HepG2 (cell line): Measurements from ENCODE around the gene HNF1B. TPM values are rescaled to one million over a fixed set of nuclear protein-coding genes. Genes with fewer than 3 reads are reported as not detected.
A peak's percentile ranks its signal among the peaks of the same experiment; 100 is the strongest.

Experiments used
- ATAC-seq: fragments of 200-7000 bp; cut with Tn5 transposase; 3 replicates; pipeline ENCODE4 v1.9.1; 2020; ENCODE audit warnings: mild to moderate bottlenecking, moderate library complexity
- BruUV-seq: library from RNA; stranded (reverse); fragments of 400-500 nt; replicated peaks from 2 replicates; lab custom pipeline; 2021; lab: Mats Ljungman, UMichigan
- CTCF ChIA-PET: fragments of 300-600 bp; formaldehyde crosslinking; extraction: SDS; loops from one replicate; lab custom pipeline; 2021; ENCODE audit warnings: low total read pairs, inconsistent platforms, low intra/inter-chr PET ratio; lab: Yijun Ruan, JAX
- POLR2A ChIA-PET: fragments of 350-600 bp; sonication (Branson Sonifier 250); formaldehyde crosslinking; loops from one replicate; lab custom pipeline; 2020; ENCODE audit warnings: antibody characterized with exemption, inconsistent platforms; lab: Yijun Ruan, JAX
- DNase-seq: peaks from one replicate; pipeline ENCODE4 v3.0.0-alpha.2; 2015; ENCODE audit warnings: low spot score
- FAIRE-seq: peaks from 3 replicates; lab custom pipeline; 2011; peaks lifted over from hg19 to GRCh38; lab: Jason Lieb, UNC
- H2AFZ ChIP-seq: one replicate; pipeline ENCODE4 v1.6.1; 2011; ENCODE audit warnings: low read length, inconsistent platforms
- H3K27ac ChIP-seq: fragments of 300-600 bp; 3 replicates; pipeline ENCODE4 v1.8.0; 2011; ENCODE audit warnings: mixed run types, mild to moderate bottlenecking, mixed read lengths, low read length, inconsistent platforms; ENCODE audit not compliant: insufficient read depth; ENCODE audit errors: extremely low read length
- H3K27me3 ChIP-seq, 2 experiments: fragments of 200-600 bp in 1 of 2; 2 replicates in 1 of 2; 3 replicates in 1 of 2; pipeline versions ENCODE4 v1.6.0 to v1.8.0; 2011; ENCODE audit warnings: low read length in 2 of 2, mild to moderate bottlenecking in 2 of 2, moderate library complexity in 2 of 2, inconsistent platforms in 1 of 2; ENCODE audit not compliant: insufficient read depth in 2 of 2, control insufficient read depth in 1 of 2
- H3K36me3 ChIP-seq, 2 experiments: fragments of 200-600 bp in 1 of 2; replicated peaks in 1 of 2; 2 replicates in 1 of 2; 3 replicates in 1 of 2; pipeline versions ENCODE4 v1.5.1 to v1.8.0; 2011; ENCODE audit warnings: low read length in 2 of 2, inconsistent platforms in 1 of 2; ENCODE audit not compliant: insufficient read depth in 2 of 2, control insufficient read depth in 1 of 2
- H3K4me1 ChIP-seq: 2 replicates; pipeline ENCODE4 v1.5.1; 2012; ENCODE audit warnings: low read length, inconsistent platforms; ENCODE audit not compliant: insufficient read depth
- H3K4me2 ChIP-seq: 2 replicates; pipeline ENCODE4 v1.6.0; 2011; ENCODE audit warnings: low read depth, low read length, inconsistent platforms
- H3K4me3 ChIP-seq, 3 experiments: fragments of 200-600 bp in 1 of 3; sonication (generic), shearing (Covaris generic) in 1 of 3; replicated peaks in 1 of 3; 2 replicates each; pipeline ENCODE4 v1.5.1; 2011 to 2016; ENCODE audit warnings: low read length in 3 of 3, inconsistent platforms in 2 of 3, low read depth in 2 of 3, mild to moderate bottlenecking in 2 of 3, control low read depth in 1 of 3, mixed read lengths in 1 of 3; ENCODE audit not compliant: insufficient read depth in 1 of 3
- H3K79me2 ChIP-seq: one replicate; pipeline ENCODE4 v1.6.1; 2011; ENCODE audit warnings: low read length, inconsistent platforms; ENCODE audit not compliant: insufficient read depth
- H3K9ac ChIP-seq: 2 replicates; pipeline ENCODE4 v1.6.0; 2011; ENCODE audit warnings: mild to moderate bottlenecking, low read depth, low read length, inconsistent platforms; ENCODE audit not compliant: insufficient read depth
- H3K9me3 ChIP-seq: 2 replicates; pipeline ENCODE4 v1.5.1; 2012; ENCODE audit warnings: mild to moderate bottlenecking, low read length
- H4K20me1 ChIP-seq: 2 replicates; pipeline ENCODE4 v1.6.0; 2011; ENCODE audit warnings: inconsistent platforms, mild to moderate bottlenecking, low read length, moderate library complexity; ENCODE audit not compliant: insufficient read depth
- ARID5B ChIP-seq: IDR thresholded peaks from 2 replicates; pipeline ENCODE4 v1.4.0; 2020; ENCODE audit warnings: mild to moderate bottlenecking, missing genetic modification reagents
- CEBPB ChIP-seq: IDR thresholded peaks from 2 replicates; pipeline ENCODE4 v1.6.1; 2011; ENCODE audit warnings: low read depth, low read length, improper control_type of control experiment, borderline replicate concordance
- CEBPG ChIP-seq: IDR thresholded peaks from 2 replicates; pipeline ENCODE4 v1.6.1; 2016
- GATAD2A ChIP-seq: IDR thresholded peaks from 2 replicates; pipeline ENCODE4 v1.6.1; 2016
- PCBP1 ChIP-seq: fragments of 200-400 bp; formaldehyde crosslinking; IDR thresholded peaks from 2 replicates; pipeline ENCODE4 v1.6.1; 2017; ENCODE audit warnings: mild to moderate bottlenecking, low read depth, low read length, borderline replicate concordance
- RXRA ChIP-seq: sonication (generic); formaldehyde crosslinking; IDR thresholded peaks from 2 replicates; pipeline ENCODE4 v1.5.1; 2020; ENCODE audit warnings: missing genetic modification reagents
- SAFB2 ChIP-seq: sonication (generic); formaldehyde crosslinking; IDR thresholded peaks from 2 replicates; pipeline ENCODE4 v1.5.1; 2020; ENCODE audit warnings: missing genetic modification reagents, low read depth, mild to moderate bottlenecking, borderline replicate concordance
- TGIF2 ChIP-seq: IDR thresholded peaks from 2 replicates; pipeline ENCODE4 v1.6.1; 2016; ENCODE audit warnings: control low read depth, missing compliant biosample characterization
- ZFP91 ChIP-seq: sonication (generic); formaldehyde crosslinking; IDR thresholded peaks from 2 replicates; pipeline ENCODE4 v1.9.0; 2022; ENCODE audit warnings: missing genetic modification reagents, mild to moderate bottlenecking, borderline replicate concordance
- ZNF12 ChIP-seq: sonication (generic); formaldehyde crosslinking; IDR thresholded peaks from 2 replicates; pipeline ENCODE4 v1.5.0; 2020; ENCODE audit warnings: missing genetic modification reagents
- ZNF3 ChIP-seq: IDR thresholded peaks from 2 replicates; pipeline ENCODE4 v1.7.0; 2017; ENCODE audit warnings: inconsistent platforms
- ZNF383 ChIP-seq: sonication (generic); formaldehyde crosslinking; IDR thresholded peaks from 2 replicates; pipeline ENCODE4 v1.4.0; 2020; ENCODE audit warnings: missing genetic modification reagents, mild to moderate bottlenecking, borderline replicate concordance
- ZNF569 ChIP-seq: sonication (generic); formaldehyde crosslinking; IDR thresholded peaks from 2 replicates; pipeline ENCODE4 v1.5.0; 2020; ENCODE audit warnings: mild to moderate bottlenecking, missing genetic modification reagents, moderate library complexity, borderline replicate concordance
- ZNF644 ChIP-seq: IDR thresholded peaks from 2 replicates; pipeline ENCODE4 v1.6.1; 2016; ENCODE audit warnings: low read depth
- ZNF674 ChIP-seq: sonication (generic); formaldehyde crosslinking; IDR thresholded peaks from 2 replicates; pipeline ENCODE4 v1.5.0; 2020; ENCODE audit warnings: low read depth, mild to moderate bottlenecking, missing genetic modification reagents
- ZNF709 ChIP-seq: sonication (generic); formaldehyde crosslinking; IDR thresholded peaks from 2 replicates; pipeline ENCODE4 v1.5.0; 2020; ENCODE audit warnings: mild to moderate bottlenecking, missing genetic modification reagents
- ZNF770 ChIP-seq: sonication (generic); formaldehyde crosslinking; IDR thresholded peaks from 2 replicates; pipeline ENCODE4 v1.5.0; 2020; ENCODE audit warnings: mild to moderate bottlenecking, missing genetic modification reagents
- ZSCAN29 ChIP-seq: sonication (generic); formaldehyde crosslinking; conservative IDR thresholded peaks from 2 replicates; pipeline ENCODE4 v1.4.0; 2020; ENCODE audit warnings: mild to moderate bottlenecking, missing genetic modification reagents
- WGBS: methylation state at CpG from one replicate; pipeline ENCODE4 v1.1.6; 2017; ENCODE audit warnings: low lambda C conversion rate; 5-methylcytosine and 5-hydroxymethylcytosine counted together
- in situ Hi-C: cut with HindIII; loops from 2 replicates; pipeline ENCODE4 v1.10.0; 2017; ENCODE audit warnings: low pct_unique_long_range_greater_than_20kb; ENCODE audit not compliant: extremely low pct_ligation_motif_present
- intact Hi-C: fragments of 100-400 bp; cut with micrococcal nuclease; formaldehyde crosslinking; loops from one replicate; pipeline ENCODE4 v1.10.0; 2022; ENCODE audit not compliant: unreplicated experiment
- polyA plus RNA-seq, 8 experiments: library from polyadenylated mRNA; depleted of rRNA in 3 of 8; stranded (reverse) in 7 of 8; unstranded in 1 of 8; fragments of >200 nt; fragmentation: Illumina TruSeq in 4 of 8; extraction: Trizol in 4 of 8; gene quantifications; 2 replicates each; pipeline versions ENCODE4 v1.2.1 to v1.2.3, GENCODE V29; 2011 to 2016; ENCODE audit warnings: low read depth in 4 of 8, missing spikeins in 1 of 8, mixed read lengths in 1 of 8; ENCODE audit not compliant: insufficient read depth in 1 of 8
- total RNA-seq, 5 experiments: library from RNA; depleted of rRNA; stranded (reverse); fragments of >200 nt; fragmentation: Illumina TruSeq; extraction: Trizol; gene quantifications; 2 replicates each; pipeline ENCODE4 v1.2.3, GENCODE V29; 2016; ENCODE audit warnings: low read depth in 1 of 5

Gene HNF1B
- total and polyA plus RNA-seq, 2 of the 13 experiments (the other 11 are each of a cell fraction or from before 2014, with no cell fraction given): 1.9 to 5.3 TPM

- WGBS: 50% methylated on average over 1 of the region's 1 CpG
These were observed 77.8 kb downstream of the HNF1B start for GRCh38 chr17:37667039-37667438.

More at GRCh38 chr17:37667039-37667438, 77.8 kb downstream of the HNF1B start:
- intact Hi-C loops: no loop called here
- H3K27ac ChIP-seq: no peak overlapping the region
- H3K4me3 ChIP-seq: no peak overlapping the region
- H3K36me3 ChIP-seq: no peaks in the 10 kb centered on the region
- no peak overlapping the region for H2AFZ ChIP-seq
- ChIA-PET POLR2A (interaction anchor here (1.0 kb wide), 1 partner anchor 42 kb away, joined by 3 read pairs; no protein-coding TSS in a partner anchor), CTCF (no interaction called here)
- no peaks in the 10 kb centered on the region for H3K9me3 ChIP-seq
- peak; percentile 60; the same call in 1 of the 2 replicates for TF ChIP-seq CEBPB
- TF ChIP-seq RXRA (CRISPR knock-in tag): no peak
- no peak for TF ChIP-seq PCBP1
- TF ChIP-seq CEBPG (CRISPR knock-in tag): peak; percentile 72
- no peak for TF ChIP-seq ZNF674 (CRISPR knock-in tag)
- no peak for TF ChIP-seq ZFP91 (CRISPR knock-in tag)
- no peak for TF ChIP-seq ZNF3 (CRISPR knock-in tag)
- no peak for TF ChIP-seq SAFB2
- no peak for TF ChIP-seq ZNF770 (CRISPR knock-in tag)
- TF ChIP-seq ARID5B: peak; percentile 28; the same call in 1 of the 2 replicates
- no peak for TF ChIP-seq ZNF644 (CRISPR knock-in tag)
- no peak for TF ChIP-seq ZNF709 (CRISPR knock-in tag)
- no peak for TF ChIP-seq ZSCAN29 (CRISPR knock-in tag)
- no peak for TF ChIP-seq ZNF383
- TF ChIP-seq ZNF569 (CRISPR knock-in tag): no peak
- peak; percentile 80 for TF ChIP-seq ZNF12
- TF ChIP-seq TGIF2 (CRISPR knock-in tag): no peak
- TF ChIP-seq GATAD2A: peak; percentile 24; the same call in 1 of the 2 replicates
- no TSS peak for BruUV-seq
- in situ Hi-C loops: no loop called here
- H4K20me1 ChIP-seq: no peaks in the 10 kb centered on the region
- no peak overlapping the region for H3K9ac ChIP-seq
- ATAC-seq: peak; percentile 43; the same call in 2 of the 3 replicates
- FAIRE-seq: no peak
- no peaks in the 10 kb centered on the region for H3K27me3 ChIP-seq
- no peak for DNase-seq
- H3K79me2 ChIP-seq: no peaks in the 10 kb centered on the region
- H3K4me1 ChIP-seq: peaks cover 73% of the 10 kb centered on the region
- H3K4me2 ChIP-seq: peak overlapping the region; percentile 45
